Loucy (cell line): ENCODE data around the gene ARPC4.
A peak's percentile ranks its signal among the peaks of the same experiment; 100 is the strongest.

Source experiments
- H2AFZ ChIP-seq: fragments of 200-600 bp; sonication (generic); 2 replicates; pipeline ENCODE4 v1.6.0; 2016; ENCODE audit warnings: antibody characterized with exemption, mild to moderate bottlenecking, low read length, moderate library complexity
- H3F3A ChIP-seq: fragments of 200-600 bp; 2 replicates; pipeline ENCODE4 v1.6.0; 2016; ENCODE audit warnings: antibody characterized with exemption, low read depth, mild to moderate bottlenecking
- H3K27me3 ChIP-seq: fragments of 200-600 bp; sonication (generic); 2 replicates; pipeline ENCODE4 v1.6.1; 2014; ENCODE audit warnings: low read length, mild to moderate bottlenecking; ENCODE audit not compliant: insufficient read depth, poor library complexity, severe bottlenecking
- H3K36me3 ChIP-seq: fragments of 200-600 bp; sonication (generic); 2 replicates; pipeline ENCODE4 v1.6.1; 2016; ENCODE audit warnings: low read length; ENCODE audit not compliant: insufficient read depth
- H3K4me1 ChIP-seq: fragments of 200-600 bp; sonication (generic); 2 replicates; pipeline ENCODE4 v1.5.1; 2014; ENCODE audit warnings: low read length, mild to moderate bottlenecking; ENCODE audit not compliant: insufficient read depth, poor library complexity, severe bottlenecking
- H3K4me2 ChIP-seq: fragments of 200-600 bp; sonication (generic); 2 replicates; pipeline ENCODE4 v1.6.0; 2014; ENCODE audit warnings: antibody characterized with exemption, low read length, low read depth, mild to moderate bottlenecking; ENCODE audit not compliant: poor library complexity, severe bottlenecking
- H3K4me3 ChIP-seq: fragments of 200-600 bp; sonication (generic); 2 replicates; pipeline ENCODE4 v1.5.1; 2014; ENCODE audit warnings: low read length, mild to moderate bottlenecking, mixed read lengths; ENCODE audit not compliant: poor library complexity, severe bottlenecking
- H3K79me2 ChIP-seq: fragments of 200-600 bp; sonication (generic); 2 replicates; pipeline ENCODE4 v1.6.1; 2014; ENCODE audit warnings: low read length; ENCODE audit not compliant: insufficient read depth
- H3K9ac ChIP-seq: fragments of 200-600 bp; sonication (generic); 2 replicates; pipeline ENCODE4 v1.6.0; 2014; ENCODE audit warnings: mild to moderate bottlenecking, low read depth, low read length, moderate library complexity; ENCODE audit not compliant: poor library complexity, severe bottlenecking
- H3K9me2 ChIP-seq: fragments of 200-600 bp; sonication (generic); replicated peaks from 2 replicates; pipeline ENCODE4 v1.6.1; 2016; ENCODE audit warnings: low read depth, low read length, mixed read lengths
- H3K9me3 ChIP-seq: fragments of 200-600 bp; sonication (generic); 2 replicates; pipeline ENCODE4 v1.6.1; 2014; ENCODE audit warnings: mild to moderate bottlenecking, antibody characterized with exemption, low read length, low read depth; ENCODE audit not compliant: insufficient read depth
- H4K20me1 ChIP-seq: fragments of 200-600 bp; sonication (generic); 2 replicates; pipeline ENCODE4 v1.6.0; 2014; ENCODE audit warnings: antibody characterized with exemption, low read length, mild to moderate bottlenecking; ENCODE audit not compliant: insufficient read depth, poor library complexity, severe bottlenecking
- EZH2phosphoT487 ChIP-seq: fragments of 200-600 bp; IDR thresholded peaks from 2 replicates; pipeline ENCODE4 v1.6.1; 2018; ENCODE audit warnings: antibody characterized with exemption, mild to moderate bottlenecking, moderate library complexity, borderline replicate concordance
- TF ChIP-seq, protein P1 (sequence below): fragments of 200-600 bp; sonication (generic); conservative IDR thresholded peaks from 2 replicates; pipeline ENCODE4 v1.5.1; 2014; ENCODE audit warnings: mild to moderate bottlenecking, antibody characterized with exemption, low read length

ARPC4 gene

DNA sequence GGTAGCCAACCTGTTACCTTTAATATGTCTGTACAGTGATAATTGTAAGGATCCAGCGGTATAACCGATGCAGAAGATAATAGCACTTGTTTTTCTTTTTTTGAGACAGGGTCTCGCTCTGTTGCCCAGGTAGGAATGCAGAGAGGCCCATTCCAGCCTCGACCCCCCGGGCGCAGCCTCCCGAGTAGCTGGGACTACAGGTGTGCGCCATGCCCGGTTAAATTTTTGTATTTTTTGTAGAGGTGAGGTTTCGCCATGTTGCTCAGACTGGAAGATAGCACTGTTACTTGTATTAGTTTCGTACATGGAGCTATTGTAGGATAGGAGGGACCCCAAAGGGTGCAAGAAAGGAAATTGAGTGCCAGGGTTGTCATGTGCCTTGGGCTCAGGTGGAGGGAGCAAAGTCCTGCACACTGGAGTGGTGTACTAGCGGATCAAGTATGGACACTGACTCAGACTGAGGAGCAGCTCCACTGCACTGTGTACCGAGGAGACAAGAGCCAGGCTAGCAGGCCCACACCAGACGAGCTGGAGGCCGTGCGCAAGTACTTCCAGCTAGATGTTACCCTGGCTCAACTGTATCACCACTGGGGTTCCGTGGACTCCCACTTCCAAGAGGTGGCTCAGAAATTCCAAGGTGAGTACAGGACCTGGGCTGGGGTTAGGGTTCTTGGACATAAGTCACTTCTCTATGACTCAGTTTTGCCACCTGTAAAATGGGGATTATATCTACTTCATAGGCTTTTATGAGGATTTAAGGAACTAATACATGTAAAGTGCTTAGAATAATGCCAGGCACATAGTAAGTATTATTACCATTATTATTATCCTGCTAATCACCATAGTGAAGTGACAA, 42.1 kb upstream of the ARPC4 start:
- peaks cover 52% of the 10 kb centered on the region for H3K4me1 ChIP-seq

DNA sequence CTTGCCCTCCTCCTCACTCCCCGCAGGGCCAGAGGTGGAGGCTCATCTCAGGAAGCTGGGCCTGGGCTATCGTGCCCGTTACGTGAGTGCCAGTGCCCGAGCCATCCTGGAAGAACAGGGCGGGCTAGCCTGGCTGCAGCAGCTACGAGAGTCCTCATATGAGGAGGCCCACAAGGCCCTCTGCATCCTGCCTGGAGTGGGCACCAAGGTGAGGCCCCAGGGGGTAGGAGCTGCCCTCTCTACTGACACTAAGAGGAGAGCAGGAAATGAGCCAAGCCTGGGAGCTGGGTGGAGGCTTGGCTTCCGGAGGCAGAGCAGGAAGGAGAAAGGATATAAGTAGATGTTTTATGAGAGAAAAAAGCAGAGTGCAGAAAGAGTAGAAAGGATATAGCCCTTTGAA, 38.2 kb upstream of the ARPC4 start:
- H3F3A ChIP-seq, result peaks cover 4% of the 10 kb centered on the region
- H3K9ac ChIP-seq, result peak overlapping the region; percentile 73
- peak overlapping the region; percentile 74 for H3K4me3 ChIP-seq
- H3K27me3 ChIP-seq, result no peaks in the 10 kb centered on the region
- H3K4me1 ChIP-seq, result peaks cover 46% of the 10 kb centered on the region
- H3K79me2 ChIP-seq, result peaks cover 52% of the 10 kb centered on the region
- no peaks in the 10 kb centered on the region for H4K20me1 ChIP-seq
- no peaks in the 10 kb centered on the region for H3K9me3 ChIP-seq
- H3K9me2 ChIP-seq, result no peaks in the 10 kb centered on the region
- no peak overlapping the region for H2AFZ ChIP-seq
- H3K4me2 ChIP-seq, result peak overlapping the region; percentile 92
- TF ChIP-seq, protein P1, sequence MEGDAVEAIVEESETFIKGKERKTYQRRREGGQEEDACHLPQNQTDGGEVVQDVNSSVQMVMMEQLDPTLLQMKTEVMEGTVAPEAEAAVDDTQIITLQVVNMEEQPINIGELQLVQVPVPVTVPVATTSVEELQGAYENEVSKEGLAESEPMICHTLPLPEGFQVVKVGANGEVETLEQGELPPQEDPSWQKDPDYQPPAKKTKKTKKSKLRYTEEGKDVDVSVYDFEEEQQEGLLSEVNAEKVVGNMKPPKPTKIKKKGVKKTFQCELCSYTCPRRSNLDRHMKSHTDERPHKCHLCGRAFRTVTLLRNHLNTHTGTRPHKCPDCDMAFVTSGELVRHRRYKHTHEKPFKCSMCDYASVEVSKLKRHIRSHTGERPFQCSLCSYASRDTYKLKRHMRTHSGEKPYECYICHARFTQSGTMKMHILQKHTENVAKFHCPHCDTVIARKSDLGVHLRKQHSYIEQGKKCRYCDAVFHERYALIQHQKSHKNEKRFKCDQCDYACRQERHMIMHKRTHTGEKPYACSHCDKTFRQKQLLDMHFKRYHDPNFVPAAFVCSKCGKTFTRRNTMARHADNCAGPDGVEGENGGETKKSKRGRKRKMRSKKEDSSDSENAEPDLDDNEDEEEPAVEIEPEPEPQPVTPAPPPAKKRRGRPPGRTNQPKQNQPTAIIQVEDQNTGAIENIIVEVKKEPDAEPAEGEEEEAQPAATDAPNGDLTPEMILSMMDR, result no peak
- no peak for TF ChIP-seq EZH2phosphoT487
- H3K36me3 ChIP-seq, result peaks cover 23% of the 10 kb centered on the region; the same call in 1 of the 2 replicates

More for the DNA sequence above, 42.1 kb upstream of the ARPC4 start:
- H3K9me2 ChIP-seq, result no peaks in the 10 kb centered on the region
- peak overlapping the region; percentile 93 for H3K4me3 ChIP-seq
- TF ChIP-seq, protein P1, result no peak
- TF ChIP-seq EZH2phosphoT487, result no peak
- no peaks in the 10 kb centered on the region for H3K27me3 ChIP-seq
- H2AFZ ChIP-seq, result peak overlapping the region; percentile 87; the same call in 1 of the 2 replicates
- peaks cover 38% of the 10 kb centered on the region for H3K79me2 ChIP-seq
- no peaks in the 10 kb centered on the region for H3K9me3 ChIP-seq
- peaks cover 4% of the 10 kb centered on the region for H3F3A ChIP-seq
- H3K9ac ChIP-seq, result peak overlapping the region; percentile 88
- H4K20me1 ChIP-seq, result no peaks in the 10 kb centered on the region
- peaks cover 29% of the 10 kb centered on the region; the same call in 1 of the 2 replicates for H3K36me3 ChIP-seq
- peak overlapping the region; percentile 90 for H3K4me2 ChIP-seq

DNA sequence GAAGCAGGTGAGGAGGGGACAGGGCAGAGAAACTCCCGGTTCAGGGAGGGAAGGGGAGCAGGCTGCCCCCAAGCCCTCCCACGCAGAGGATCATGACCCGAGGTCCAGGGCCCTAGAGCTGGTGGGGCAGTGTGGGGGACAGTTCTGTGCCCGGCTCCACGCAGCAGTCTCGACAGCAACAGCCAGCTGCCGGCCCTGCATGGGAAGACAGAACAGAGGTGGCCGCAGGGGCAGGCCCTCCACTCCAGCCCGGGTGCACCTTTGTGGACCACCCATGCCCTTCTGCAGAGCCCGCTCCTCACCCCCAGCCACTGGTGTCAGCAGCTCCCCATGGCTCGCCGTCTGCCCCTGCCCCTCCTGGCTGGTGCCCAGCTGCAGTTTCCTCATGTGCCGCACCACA, 35.5 kb upstream of the ARPC4 start:
- TF ChIP-seq, protein P1, result no peak
- TF ChIP-seq EZH2phosphoT487, result no peak
- H3K36me3 ChIP-seq, result peaks cover 23% of the 10 kb centered on the region; the same call in 1 of the 2 replicates

More for the DNA sequence above, 35.5 kb upstream of the ARPC4 start:
- H3K9me2 ChIP-seq, result no peaks in the 10 kb centered on the region
- H3K4me3 ChIP-seq, result no peak overlapping the region
- peaks cover 4% of the 10 kb centered on the region for H3F3A ChIP-seq
- H3K4me1 ChIP-seq, result peaks cover 24% of the 10 kb centered on the region
- H3K9ac ChIP-seq, result no peak overlapping the region
- H3K9me3 ChIP-seq, result no peaks in the 10 kb centered on the region
- no peaks in the 10 kb centered on the region for H3K27me3 ChIP-seq
- no peak overlapping the region for H3K4me2 ChIP-seq
- peaks cover 30% of the 10 kb centered on the region for H3K79me2 ChIP-seq
- no peaks in the 10 kb centered on the region for H4K20me1 ChIP-seq
- H2AFZ ChIP-seq, result no peak overlapping the region
